Mesodermal cell (in vitro differentiated cells): ENCODE data around the gene RAB25.

ENCODE experiments used
- H3K27ac ChIP-seq: 2 replicates; pipeline ENCODE4 v1.7.0; 2013; ENCODE audit warnings: mild to moderate bottlenecking, low read depth, low read length, moderate library complexity; ENCODE audit not compliant: severe bottlenecking
- H3K36me3 ChIP-seq: 2 replicates; pipeline ENCODE4 v1.7.1; 2013; ENCODE audit warnings: mild to moderate bottlenecking, low read length, moderate library complexity; ENCODE audit not compliant: control insufficient read depth, insufficient read depth
- H3K4me1 ChIP-seq: one replicate; pipeline ENCODE4 v1.7.1; 2013; ENCODE audit warnings: mild to moderate bottlenecking, low read length; ENCODE audit not compliant: insufficient read depth, control insufficient read depth, poor library complexity, severe bottlenecking
- H3K4me3 ChIP-seq: 2 replicates; pipeline ENCODE4 v1.7.0; 2013; ENCODE audit warnings: low read length, control low read depth, mild to moderate bottlenecking; ENCODE audit not compliant: insufficient read depth, poor library complexity, severe bottlenecking; ENCODE audit errors: extremely low read depth
- H3K9me3 ChIP-seq: 2 replicates; pipeline ENCODE4 v1.7.1; 2013; ENCODE audit warnings: mild to moderate bottlenecking, low read length, moderate library complexity; ENCODE audit not compliant: control insufficient read depth
- WGBS, 2 experiments: methylation state at CpG; one replicate each; pipeline ENCODE4 v1.1.5; 2013; ENCODE audit warnings: missing lambda C conversion rate in 2 of 2; ENCODE audit not compliant: insufficient coverage in 2 of 2; 5-methylcytosine and 5-hydroxymethylcytosine counted together

RAB25 gene

GRCh38 chr1:156054500-156055280 lies 6.3 kb upstream of the RAB25 start, which contains the start of gene LAMTOR2:
LAMTOR2 (plus strand) TSS chr1:156054782; CDS start chr1:156054890, 108 bp downstream.
- peak within 1 kb of the TSS; percentile 89 for H3K4me3 ChIP-seq
- 0% methylated on average over 40 to 48 of the region's 53 CpGs for WGBS, 2 experiments
- peak within 1 kb of the TSS; percentile 99 for H3K27ac ChIP-seq
- H3K36me3 ChIP-seq: peaks cover 51% of the 10 kb centered on the region
- H3K4me1 ChIP-seq: peaks cover 7% of the 10 kb centered on the region
- H3K9me3 ChIP-seq: no peaks in the 10 kb centered on the region

DNA sequence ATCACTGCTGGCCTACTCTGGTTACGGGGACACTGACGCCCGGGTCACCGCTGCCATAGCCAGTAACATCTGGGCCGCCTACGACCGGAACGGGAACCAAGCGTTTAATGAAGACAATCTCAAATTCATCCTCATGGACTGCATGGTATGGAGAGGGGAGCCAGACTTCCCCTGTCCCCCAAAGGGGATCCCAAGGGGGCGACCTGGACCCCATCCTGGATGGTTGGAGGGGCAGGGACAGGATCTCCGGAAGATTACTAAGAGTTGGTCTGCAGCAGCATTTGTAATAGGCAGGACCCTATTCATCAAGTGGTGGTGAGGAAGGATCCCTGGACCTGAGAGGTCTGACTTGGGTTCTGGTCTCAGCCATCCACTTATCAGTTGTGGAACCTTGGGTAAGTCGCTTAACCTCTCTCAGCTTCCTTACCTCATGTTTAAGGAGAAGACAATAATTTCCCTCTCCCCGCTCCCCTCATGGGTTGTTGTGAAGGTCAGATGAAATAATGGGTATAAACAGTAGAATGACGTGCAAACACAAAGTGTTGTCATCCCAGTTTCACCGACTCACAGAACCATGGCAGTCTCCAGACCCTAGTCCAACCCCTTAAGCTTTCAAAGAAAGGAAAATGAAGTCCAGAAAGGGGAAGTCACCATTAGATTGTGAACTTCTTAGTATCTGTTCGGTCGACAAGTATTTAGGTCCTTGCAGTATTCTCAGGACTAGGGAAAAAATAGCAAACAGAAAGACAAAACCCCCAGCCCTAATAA lies 5.5 kb upstream of the RAB25 start:
- H3K27ac ChIP-seq: peak overlapping the region; percentile 99

GRCh38 chr1:156056326-156056849 lies 4.6 kb upstream of the RAB25 start:
- 100% methylated on average over 1 of the region's 1 CpG for WGBS, 2 experiments
- Histone ChIP-seq H3K27ac (no peak overlapping the region), H3K9me3 (no peaks in the 10 kb centered on the region), H3K4me1 (peaks cover 15% of the 10 kb centered on the region), H3K4me3 (no peak overlapping the region), H3K36me3 (peaks cover 34% of the 10 kb centered on the region)

More for the DNA sequence above, 5.5 kb upstream of the RAB25 start:
- WGBS, 2 experiments: 2 to 21% methylated on average over 7 to 13 of the region's 17 CpGs
- peaks cover 7% of the 10 kb centered on the region for H3K4me1 ChIP-seq
- H3K9me3 ChIP-seq: no peaks in the 10 kb centered on the region
- H3K36me3 ChIP-seq: peaks cover 44% of the 10 kb centered on the region
- peak overlapping the region; percentile 89 for H3K4me3 ChIP-seq

DNA sequence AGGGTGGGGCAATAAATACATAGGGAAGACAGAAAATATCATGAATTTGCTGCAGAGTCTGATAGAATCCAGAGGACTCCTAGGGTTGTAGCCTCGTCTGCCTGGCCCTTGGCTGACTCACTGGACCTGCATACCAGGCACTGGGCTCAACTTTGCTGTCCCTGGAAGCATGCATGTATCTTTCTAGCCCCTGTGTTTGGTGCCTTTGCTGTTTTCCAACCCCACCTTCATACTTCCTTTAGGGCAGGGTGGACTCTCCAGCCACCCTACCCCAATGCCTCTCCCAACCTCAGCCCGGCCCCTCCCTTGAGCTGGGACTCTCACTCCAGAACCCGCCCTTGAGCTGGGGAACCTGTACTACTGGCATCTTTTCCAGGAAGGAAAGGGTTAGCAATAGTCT lies 1.2 kb downstream of the RAB25 start:
- Histone ChIP-seq H3K4me1 (peaks cover 11% of the 10 kb centered on the region), H3K27ac (no peak overlapping the region), H3K4me3 (no peak overlapping the region), H3K9me3 (no peaks in the 10 kb centered on the region), H3K36me3 (peaks cover 17% of the 10 kb centered on the region)
- WGBS, 2 experiments: 67 to 77% methylated on average over 1 to 2 of the region's 3 CpGs

DNA sequence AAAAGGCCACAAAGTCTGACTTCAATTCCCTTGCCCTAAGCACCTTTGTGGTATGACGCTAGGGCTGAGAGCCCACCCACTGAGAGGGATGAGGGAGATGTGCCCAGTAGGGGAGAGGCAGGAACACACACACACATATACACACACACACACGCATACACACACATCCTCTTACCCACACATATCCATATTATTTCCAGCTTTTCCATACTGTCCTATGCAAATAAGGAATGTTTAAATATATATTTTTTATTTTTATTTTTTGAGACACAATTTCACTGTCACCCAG lies 3.0 kb downstream of the RAB25 start:
- no CpG with 5 or more reads among the region's 2 CpGs for WGBS, 2 experiments

DNA sequence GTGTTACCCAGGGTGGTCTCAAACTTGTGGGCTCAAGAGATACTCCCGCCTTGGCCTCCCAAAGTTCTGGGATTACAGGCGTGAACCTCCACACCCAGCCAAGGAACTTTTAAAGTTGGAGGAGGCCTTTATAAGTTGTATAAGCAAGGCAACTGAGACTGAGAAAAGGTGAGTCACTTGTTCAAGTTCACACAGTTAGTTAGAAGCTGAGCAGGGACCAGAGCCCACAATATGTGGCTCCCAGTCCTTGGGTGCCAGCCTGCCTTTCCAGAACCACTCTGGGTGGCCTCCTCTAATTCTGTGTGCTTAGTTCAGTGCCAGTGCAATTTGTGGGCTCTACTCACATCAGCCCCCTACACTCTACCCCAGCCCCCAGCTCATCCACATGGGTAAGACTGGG lies 3.7 kb downstream of the RAB25 start:
- Histone ChIP-seq H3K4me3 (no peak overlapping the region), H3K4me1 (peaks cover 11% of the 10 kb centered on the region), H3K9me3 (no peaks in the 10 kb centered on the region), H3K27ac (no peak overlapping the region), H3K36me3 (no peaks in the 10 kb centered on the region)
- 90 to 100% methylated on average over 2 of the region's 2 CpGs for WGBS, 2 experiments

More for the DNA sequence above, 3.0 kb downstream of the RAB25 start:
- H3K27ac ChIP-seq: peak overlapping the region; percentile 32
- no peaks in the 10 kb centered on the region for H3K9me3 ChIP-seq
- H3K4me3 ChIP-seq: no peak overlapping the region
- H3K36me3 ChIP-seq: no peaks in the 10 kb centered on the region
- H3K4me1 ChIP-seq: peaks cover 11% of the 10 kb centered on the region

DNA sequence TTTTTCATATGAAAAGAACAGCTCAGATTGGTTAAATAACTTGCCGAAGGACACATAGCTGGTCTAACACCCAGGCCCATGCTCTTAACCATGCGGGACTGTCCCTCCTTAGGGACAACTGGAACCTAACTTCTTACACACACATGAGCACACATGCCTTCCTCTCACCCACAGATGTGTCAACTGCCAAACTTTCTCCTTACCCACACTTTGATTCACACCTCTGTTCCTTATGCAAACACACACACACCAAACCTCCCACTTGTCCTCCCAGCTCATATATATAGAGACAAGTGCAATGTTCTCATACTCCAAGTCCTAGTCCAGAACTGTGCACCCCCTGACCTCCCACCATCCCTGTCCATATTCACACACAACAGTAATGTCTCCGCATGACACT lies 4.3 kb downstream of the RAB25 start:
- peaks cover 11% of the 10 kb centered on the region for H3K4me1 ChIP-seq
- no peak overlapping the region for H3K4me3 ChIP-seq
- no peaks in the 10 kb centered on the region for H3K9me3 ChIP-seq
- no peak overlapping the region for H3K27ac ChIP-seq
- WGBS, 2 experiments: 94 to 96% methylated on average over 3 of the region's 3 CpGs
- H3K36me3 ChIP-seq: no peaks in the 10 kb centered on the region

- WGBS, 2 experiments: 70 to 86% methylated on average over 11 to 15 of the region's 16 CpGs
Observed at GRCh38 chr1:156065871-156066270, 4.9 kb downstream of the RAB25 start.

DNA sequence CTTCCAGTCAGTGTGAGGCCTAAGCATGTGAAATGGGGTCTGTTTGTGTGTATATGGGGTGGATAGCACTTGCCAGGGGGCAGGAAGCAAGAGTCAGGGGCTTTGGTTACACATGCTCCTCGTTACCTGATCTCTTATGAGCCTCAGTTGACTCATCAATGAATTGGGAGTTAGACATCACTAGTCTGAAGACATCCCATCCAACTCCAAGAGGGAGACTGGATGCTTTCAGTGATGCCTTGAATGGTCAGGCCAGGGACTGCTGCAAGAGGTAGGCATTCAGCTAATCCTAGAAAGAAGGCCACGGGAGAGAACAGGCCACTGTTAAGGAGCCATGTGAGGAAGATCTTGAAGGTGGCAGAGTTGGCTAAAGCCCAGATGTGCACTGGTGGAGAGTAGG lies 6.3 kb downstream of the RAB25 start:
- H3K9me3 ChIP-seq: no peaks in the 10 kb centered on the region
- H3K27ac ChIP-seq: no peak overlapping the region
- no peaks in the 10 kb centered on the region for H3K4me1 ChIP-seq
- H3K36me3 ChIP-seq: peaks cover under 1% of the 10 kb centered on the region
- 81 to 89% methylated on average over 2 of the region's 2 CpGs for WGBS, 2 experiments
- no peak overlapping the region for H3K4me3 ChIP-seq

More at GRCh38 chr1:156065871-156066270, 4.9 kb downstream of the RAB25 start:
- Histone ChIP-seq H3K36me3 (no peaks in the 10 kb centered on the region), H3K4me3 (no peak overlapping the region), H3K27ac (no peak overlapping the region), H3K4me1 (peaks cover 8% of the 10 kb centered on the region), H3K9me3 (no peaks in the 10 kb centered on the region)

DNA sequence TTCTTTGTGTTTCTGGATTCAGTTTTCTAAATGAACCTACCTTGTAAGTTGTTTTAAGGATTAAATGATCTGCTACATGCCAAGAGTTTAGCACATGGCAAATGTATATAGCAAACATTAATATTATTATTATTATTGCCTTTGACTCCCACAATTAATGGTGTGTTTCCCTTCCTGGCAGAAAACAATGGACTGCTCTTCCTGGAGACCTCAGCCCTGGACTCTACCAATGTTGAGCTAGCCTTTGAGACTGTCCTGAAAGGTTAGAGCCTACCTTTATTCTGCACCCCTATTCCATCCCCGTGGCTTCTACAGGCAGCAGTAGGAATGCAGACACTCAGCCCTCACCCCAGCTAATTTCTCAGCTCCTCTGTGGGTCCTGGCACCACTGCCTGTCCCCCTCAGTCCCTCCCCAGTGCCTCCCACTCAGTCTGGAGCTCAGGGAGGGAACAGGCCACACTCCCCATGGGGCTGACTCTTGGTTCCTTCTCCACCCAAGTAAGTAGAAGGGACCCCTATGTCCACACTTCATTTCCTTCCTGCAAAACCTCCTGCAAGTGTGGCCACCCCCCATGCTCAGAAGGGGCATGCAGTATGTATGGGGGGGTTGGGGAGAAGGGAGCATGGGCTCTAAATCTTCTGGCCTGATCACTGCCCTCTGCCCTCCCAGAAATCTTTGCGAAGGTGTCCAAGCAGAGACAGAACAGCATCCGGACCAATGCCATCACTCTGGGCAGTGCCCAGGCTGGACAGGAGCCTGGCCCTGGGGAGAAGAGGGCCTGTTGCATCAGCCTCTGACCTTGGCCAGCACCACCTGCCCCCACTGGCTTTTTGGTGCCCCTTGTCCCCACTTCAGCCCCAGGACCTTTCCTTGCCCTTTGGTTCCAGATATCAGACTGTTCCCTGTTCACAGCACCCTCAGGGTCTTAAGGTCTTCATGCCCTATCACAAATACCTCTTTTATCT lies 8.8 kb downstream of the RAB25 start:
- 93 to 95% methylated on average over 3 of the region's 3 CpGs for WGBS, 2 experiments
- Histone ChIP-seq H3K36me3 (peaks cover 19% of the 10 kb centered on the region), H3K4me1 (peaks cover 10% of the 10 kb centered on the region), H3K9me3 (no peaks in the 10 kb centered on the region), H3K4me3 (no peak overlapping the region), H3K27ac (no peak overlapping the region)
